ENCODE measurements around the gene LAYN.

DNA sequence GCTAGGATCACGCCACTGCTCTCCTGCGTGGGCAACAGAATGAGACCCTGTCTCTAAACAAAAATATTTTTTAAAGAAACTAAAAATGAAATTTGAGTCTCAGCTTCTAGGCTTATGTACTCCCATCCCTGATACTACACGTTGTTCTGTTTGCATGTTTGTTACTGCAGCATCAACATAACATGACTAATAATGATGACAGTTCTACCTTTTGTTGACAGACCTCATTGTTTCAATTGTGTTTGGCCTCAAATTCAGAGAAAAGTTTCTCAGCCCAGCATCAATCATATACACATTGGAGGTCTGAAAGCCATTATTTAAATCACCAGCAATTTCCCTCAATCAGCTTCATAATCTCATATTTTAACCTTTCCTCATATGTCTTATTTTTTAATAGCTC lies 20.8 kb downstream of the LAYN start:
- TF ChIP-seq, protein P1, sequence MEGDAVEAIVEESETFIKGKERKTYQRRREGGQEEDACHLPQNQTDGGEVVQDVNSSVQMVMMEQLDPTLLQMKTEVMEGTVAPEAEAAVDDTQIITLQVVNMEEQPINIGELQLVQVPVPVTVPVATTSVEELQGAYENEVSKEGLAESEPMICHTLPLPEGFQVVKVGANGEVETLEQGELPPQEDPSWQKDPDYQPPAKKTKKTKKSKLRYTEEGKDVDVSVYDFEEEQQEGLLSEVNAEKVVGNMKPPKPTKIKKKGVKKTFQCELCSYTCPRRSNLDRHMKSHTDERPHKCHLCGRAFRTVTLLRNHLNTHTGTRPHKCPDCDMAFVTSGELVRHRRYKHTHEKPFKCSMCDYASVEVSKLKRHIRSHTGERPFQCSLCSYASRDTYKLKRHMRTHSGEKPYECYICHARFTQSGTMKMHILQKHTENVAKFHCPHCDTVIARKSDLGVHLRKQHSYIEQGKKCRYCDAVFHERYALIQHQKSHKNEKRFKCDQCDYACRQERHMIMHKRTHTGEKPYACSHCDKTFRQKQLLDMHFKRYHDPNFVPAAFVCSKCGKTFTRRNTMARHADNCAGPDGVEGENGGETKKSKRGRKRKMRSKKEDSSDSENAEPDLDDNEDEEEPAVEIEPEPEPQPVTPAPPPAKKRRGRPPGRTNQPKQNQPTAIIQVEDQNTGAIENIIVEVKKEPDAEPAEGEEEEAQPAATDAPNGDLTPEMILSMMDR (IDR thresholded peaks at IDR 0.05; ENCODE audit: low read depth, low read length, poor library complexity, severe bottlenecking), result no peak
- no peak for TF ChIP-seq EZH2phosphoT487 (IDR thresholded peaks at IDR 0.05; ENCODE audit: borderline replicate concordance, low read length)
